Activated T-helper 1 cell treated with anti-CD3 and anti-CD28 coated beads, Interleukin-12 subunit alpha, Interleukin-12 subunit beta, Interleukin-2, Interleukin-4 antibody, amounts not matched to agents 30 ng/mL and 10 ng/mL and 1 ng/mL, durations not matched to agents 14 hours and 24 hours and 36 hours (primary cell): ENCODE data around the gene HUNK. TPM values are rescaled to one million over a fixed set of nuclear protein-coding genes. Genes with fewer than 3 reads are reported as not detected.

Source experiments
- DNase-seq: peaks from one replicate; pipeline ENCODE4 v3.0.0; 2021; ENCODE audit warnings: low spot score
- H3K27ac Mint-ChIP-seq: one replicate; pipeline ENCODE4 v1.8.0; 2021; ENCODE audit warnings: mild to moderate bottlenecking, mixed read lengths
- H3K27me3 Mint-ChIP-seq: one replicate; pipeline ENCODE4 v1.8.0; 2022; ENCODE audit warnings: mild to moderate bottlenecking, moderate library complexity, mixed read lengths; ENCODE audit not compliant: insufficient read depth
- H3K36me3 Mint-ChIP-seq: one replicate; pipeline ENCODE4 v1.8.0; 2021; ENCODE audit warnings: low read depth, mixed read lengths
- H3K4me1 Mint-ChIP-seq: one replicate; pipeline ENCODE4 v1.8.0; 2021; ENCODE audit warnings: low read depth, mixed read lengths
- H3K4me3 Mint-ChIP-seq: one replicate; pipeline ENCODE4 v1.8.0; 2021; ENCODE audit warnings: mild to moderate bottlenecking, moderate library complexity, mixed read lengths
- H3K9me3 Mint-ChIP-seq: one replicate; pipeline ENCODE4 v1.8.0; 2021; ENCODE audit warnings: mixed read lengths
- intact Hi-C: fragments of 100-400 bp; cut with micrococcal nuclease; formaldehyde crosslinking; loops from one replicate; pipeline ENCODE4 v1.15.1; 2024
- total RNA-seq: library from RNA; stranded (reverse); gene quantifications from 2 replicates; pipeline ENCODE4 v1.2.3, GENCODE V29; 2022

Gene HUNK
- total RNA-seq, 1 donor from 2014 or later: 0.29 TPM

- no peak overlapping the region for H3K4me3 Mint-ChIP-seq
These were observed 21.1 kb downstream of the HUNK start for GRCh38 chr21:31893851-31894415.

GRCh38 chr21:31894457-31894856 lies 21.6 kb downstream of the HUNK start:
- DNase-seq: no peak
- peaks cover 3% of the 10 kb centered on the region for H3K27me3 Mint-ChIP-seq
- no peaks in the 10 kb centered on the region for H3K36me3 Mint-ChIP-seq
- no peaks in the 10 kb centered on the region for H3K4me1 Mint-ChIP-seq
- intact Hi-C loops: no loop called here
- H3K9me3 Mint-ChIP-seq: no peaks in the 10 kb centered on the region
- H3K27ac Mint-ChIP-seq: no peak overlapping the region
- no peak overlapping the region for H3K4me3 Mint-ChIP-seq

More at GRCh38 chr21:31893851-31894415, 21.1 kb downstream of the HUNK start:
- H3K27me3 Mint-ChIP-seq: peaks cover 5% of the 10 kb centered on the region
- H3K27ac Mint-ChIP-seq: no peak overlapping the region
- no peaks in the 10 kb centered on the region for H3K36me3 Mint-ChIP-seq
- DNase-seq: no peak
- no peaks in the 10 kb centered on the region for H3K9me3 Mint-ChIP-seq
- no peaks in the 10 kb centered on the region for H3K4me1 Mint-ChIP-seq
- intact Hi-C loops: no loop called here

GRCh38 chr21:31895077-31895835 lies 22.4 kb downstream of the HUNK start:
- Mint-ChIP-seq H3K4me3 (no peak overlapping the region), H3K36me3 (no peaks in the 10 kb centered on the region), H3K9me3 (no peaks in the 10 kb centered on the region), H3K27me3 (peaks cover 3% of the 10 kb centered on the region), H3K4me1 (no peaks in the 10 kb centered on the region), H3K27ac (no peak overlapping the region)
- no peak for DNase-seq
- intact Hi-C loops: no loop called here

GRCh38 chr21:31896019-31896418 lies 23.2 kb downstream of the HUNK start:
- Mint-ChIP-seq H3K27me3 (peaks cover 3% of the 10 kb centered on the region), H3K36me3 (no peaks in the 10 kb centered on the region), H3K4me1 (no peaks in the 10 kb centered on the region), H3K4me3 (no peak overlapping the region), H3K27ac (no peak overlapping the region), H3K9me3 (no peaks in the 10 kb centered on the region)
- intact Hi-C loops: no loop called here
- no peak for DNase-seq

GRCh38 chr21:31897311-31897710 lies 24.5 kb downstream of the HUNK start:
- H3K27ac Mint-ChIP-seq: no peak overlapping the region
- intact Hi-C loops: no loop called here
- H3K4me3 Mint-ChIP-seq: no peak overlapping the region
- peaks cover 3% of the 10 kb centered on the region for H3K27me3 Mint-ChIP-seq
- no peaks in the 10 kb centered on the region for H3K36me3 Mint-ChIP-seq
- DNase-seq: no peak
- no peaks in the 10 kb centered on the region for H3K4me1 Mint-ChIP-seq
- H3K9me3 Mint-ChIP-seq: no peaks in the 10 kb centered on the region

- no peak for DNase-seq
- no peaks in the 10 kb centered on the region for H3K36me3 Mint-ChIP-seq
- intact Hi-C loops: no loop called here
- no peaks in the 10 kb centered on the region for H3K9me3 Mint-ChIP-seq
- no peaks in the 10 kb centered on the region for H3K27me3 Mint-ChIP-seq
- no peak overlapping the region for H3K4me3 Mint-ChIP-seq
- no peak overlapping the region for H3K27ac Mint-ChIP-seq
- H3K4me1 Mint-ChIP-seq: no peaks in the 10 kb centered on the region
These were observed 26.3 kb downstream of the HUNK start for GRCh38 chr21:31898933-31899630.

- Mint-ChIP-seq H3K36me3 (no peaks in the 10 kb centered on the region), H3K27me3 (no peaks in the 10 kb centered on the region), H3K4me1 (no peaks in the 10 kb centered on the region), H3K4me3 (no peak overlapping the region), H3K9me3 (no peaks in the 10 kb centered on the region), H3K27ac (no peak overlapping the region)
- no peak for DNase-seq
- intact Hi-C loops: no loop called here
These were observed 27.5 kb downstream of the HUNK start for GRCh38 chr21:31900121-31900895.

- Mint-ChIP-seq H3K27ac (no peak overlapping the region), H3K4me1 (no peaks in the 10 kb centered on the region), H3K27me3 (no peaks in the 10 kb centered on the region), H3K36me3 (no peaks in the 10 kb centered on the region), H3K4me3 (no peak overlapping the region), H3K9me3 (no peaks in the 10 kb centered on the region)
- DNase-seq: no peak
- intact Hi-C loops: no loop called here
These were observed 28.5 kb downstream of the HUNK start for GRCh38 chr21:31901315-31901714.

GRCh38 chr21:31902438-31902837 lies 29.6 kb downstream of the HUNK start:
- intact Hi-C loops: no loop called here
- Mint-ChIP-seq H3K27ac (no peak overlapping the region), H3K4me1 (no peaks in the 10 kb centered on the region), H3K4me3 (no peak overlapping the region), H3K36me3 (no peaks in the 10 kb centered on the region), H3K27me3 (peaks cover 2% of the 10 kb centered on the region), H3K9me3 (no peaks in the 10 kb centered on the region)
- DNase-seq: no peak

GRCh38 chr21:31903896-31904295 lies 31.1 kb downstream of the HUNK start:
- intact Hi-C loops: no loop called here
- Mint-ChIP-seq H3K9me3 (no peaks in the 10 kb centered on the region), H3K4me3 (no peak overlapping the region), H3K27me3 (peaks cover 5% of the 10 kb centered on the region), H3K27ac (no peak overlapping the region), H3K36me3 (no peaks in the 10 kb centered on the region), H3K4me1 (no peaks in the 10 kb centered on the region)
- no peak for DNase-seq

GRCh38 chr21:31905503-31906451 lies 33.0 kb downstream of the HUNK start:
- Mint-ChIP-seq H3K36me3 (no peaks in the 10 kb centered on the region), H3K4me3 (no peak overlapping the region), H3K4me1 (no peaks in the 10 kb centered on the region), H3K27me3 (peaks cover 11% of the 10 kb centered on the region), H3K27ac (no peak overlapping the region), H3K9me3 (no peaks in the 10 kb centered on the region)
- intact Hi-C loops: no loop called here
- no peak for DNase-seq
